ENCODE results near the gene TRIM47.

TRIM47 gene

DNA sequence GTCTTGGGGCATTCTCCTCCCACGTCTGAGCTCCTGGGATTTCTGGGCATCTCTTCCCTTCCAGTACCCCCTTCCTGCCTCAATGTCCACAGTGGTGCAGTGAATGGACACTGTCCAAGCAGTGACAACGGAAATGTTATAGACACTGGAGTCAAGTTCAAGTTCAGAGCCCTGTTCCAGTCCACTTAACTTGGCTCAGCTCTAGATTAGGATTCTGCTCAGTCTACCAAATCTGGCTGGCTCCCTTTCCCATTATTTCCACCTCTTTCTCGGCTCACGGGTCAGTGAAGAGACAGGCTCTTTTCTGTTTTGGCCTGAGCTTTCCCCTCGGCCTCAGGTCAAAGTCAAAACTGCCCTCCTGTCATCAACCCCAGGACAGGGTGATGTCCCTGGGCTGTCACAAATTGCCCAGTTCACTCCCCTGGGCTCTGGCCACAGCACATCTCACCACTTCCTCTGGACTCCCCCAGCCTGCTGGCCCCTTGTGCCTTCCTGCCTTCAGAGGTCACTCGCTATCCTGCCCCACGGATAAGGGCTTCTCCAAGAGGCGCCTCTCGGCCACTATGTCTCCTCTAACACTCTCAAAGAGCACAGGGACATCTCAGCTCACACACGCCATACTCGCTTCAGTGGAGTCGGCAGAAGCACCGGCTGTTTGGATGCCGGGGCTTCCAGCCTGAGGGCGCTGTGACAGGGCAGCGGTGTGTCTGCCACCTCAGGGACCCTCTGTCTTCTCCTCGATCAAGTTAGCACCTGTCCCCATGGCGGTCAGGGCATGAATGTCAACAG lies 44.0 kb upstream of the TRIM47 start:
- DNase-seq (ENCODE audit: low read depth) = no peak
- H3K4me3 ChIP-seq (ENCODE audit: low read length) = no peak overlapping the region
- TF ChIP-seq, protein P1, sequence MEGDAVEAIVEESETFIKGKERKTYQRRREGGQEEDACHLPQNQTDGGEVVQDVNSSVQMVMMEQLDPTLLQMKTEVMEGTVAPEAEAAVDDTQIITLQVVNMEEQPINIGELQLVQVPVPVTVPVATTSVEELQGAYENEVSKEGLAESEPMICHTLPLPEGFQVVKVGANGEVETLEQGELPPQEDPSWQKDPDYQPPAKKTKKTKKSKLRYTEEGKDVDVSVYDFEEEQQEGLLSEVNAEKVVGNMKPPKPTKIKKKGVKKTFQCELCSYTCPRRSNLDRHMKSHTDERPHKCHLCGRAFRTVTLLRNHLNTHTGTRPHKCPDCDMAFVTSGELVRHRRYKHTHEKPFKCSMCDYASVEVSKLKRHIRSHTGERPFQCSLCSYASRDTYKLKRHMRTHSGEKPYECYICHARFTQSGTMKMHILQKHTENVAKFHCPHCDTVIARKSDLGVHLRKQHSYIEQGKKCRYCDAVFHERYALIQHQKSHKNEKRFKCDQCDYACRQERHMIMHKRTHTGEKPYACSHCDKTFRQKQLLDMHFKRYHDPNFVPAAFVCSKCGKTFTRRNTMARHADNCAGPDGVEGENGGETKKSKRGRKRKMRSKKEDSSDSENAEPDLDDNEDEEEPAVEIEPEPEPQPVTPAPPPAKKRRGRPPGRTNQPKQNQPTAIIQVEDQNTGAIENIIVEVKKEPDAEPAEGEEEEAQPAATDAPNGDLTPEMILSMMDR (conservative IDR thresholded peaks at IDR 0.05; ENCODE audit: low read length) = no peak

DNA sequence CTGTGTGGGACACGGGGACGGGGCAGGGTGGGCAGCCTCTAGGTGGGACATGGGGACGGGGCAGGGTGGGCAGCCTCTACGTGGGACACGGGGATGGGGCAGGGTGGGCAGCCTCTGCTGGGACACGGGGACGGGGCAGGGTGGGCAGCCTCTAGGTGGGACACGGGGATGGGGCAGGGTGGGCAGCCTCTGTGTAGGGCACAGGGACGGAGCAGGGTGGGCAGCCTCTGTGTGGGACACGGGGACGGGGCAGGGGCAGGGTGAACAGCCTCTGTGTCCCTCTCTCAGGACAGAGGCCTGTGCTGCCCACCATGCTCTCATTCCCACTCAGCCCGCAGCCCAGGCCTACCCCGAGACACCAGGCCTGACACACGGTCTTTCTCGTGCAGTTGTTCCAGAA lies 43.2 kb upstream of the TRIM47 start:
- H3K4me3 ChIP-seq (ENCODE audit: low read length) = no peak overlapping the region
- no peak for DNase-seq (ENCODE audit: low read depth)
- TF ChIP-seq, protein P1 (conservative IDR thresholded peaks at IDR 0.05; ENCODE audit: low read length) = no peak

GRCh38 chr17:75920045-75920560 lies 41.7 kb upstream of the TRIM47 start:
- TF ChIP-seq, protein P1 (conservative IDR thresholded peaks at IDR 0.05; ENCODE audit: low read length) = no peak
- H3K4me3 ChIP-seq (ENCODE audit: low read length) = no peak overlapping the region
- DNase-seq (ENCODE audit: low read depth) = no peak

DNA sequence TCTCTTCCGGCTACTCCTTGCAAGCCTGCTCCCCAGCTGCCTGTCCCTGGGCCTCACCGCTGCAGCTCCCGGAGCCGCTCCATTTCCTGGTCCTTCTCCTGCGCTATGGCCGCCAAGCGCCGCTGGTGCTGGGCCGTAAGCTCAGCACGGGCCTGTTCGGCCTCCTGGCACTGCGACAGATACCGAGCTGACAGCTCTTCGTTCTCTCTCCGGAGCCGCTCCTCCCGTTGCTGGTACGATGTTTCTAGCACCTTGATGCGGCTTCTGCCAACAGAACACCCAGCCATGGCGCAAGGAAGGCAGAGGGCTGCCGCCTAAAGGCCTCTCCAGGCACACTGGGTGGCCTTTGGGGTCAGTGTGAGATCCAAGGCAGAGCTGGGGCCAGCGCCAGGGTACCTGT lies 41.2 kb upstream of the TRIM47 start:
- no peak for DNase-seq (ENCODE audit: low read depth)
- no peak overlapping the region for H3K4me3 ChIP-seq (ENCODE audit: low read length)
- TF ChIP-seq, protein P1 (conservative IDR thresholded peaks at IDR 0.05; ENCODE audit: low read length) = no peak

DNA sequence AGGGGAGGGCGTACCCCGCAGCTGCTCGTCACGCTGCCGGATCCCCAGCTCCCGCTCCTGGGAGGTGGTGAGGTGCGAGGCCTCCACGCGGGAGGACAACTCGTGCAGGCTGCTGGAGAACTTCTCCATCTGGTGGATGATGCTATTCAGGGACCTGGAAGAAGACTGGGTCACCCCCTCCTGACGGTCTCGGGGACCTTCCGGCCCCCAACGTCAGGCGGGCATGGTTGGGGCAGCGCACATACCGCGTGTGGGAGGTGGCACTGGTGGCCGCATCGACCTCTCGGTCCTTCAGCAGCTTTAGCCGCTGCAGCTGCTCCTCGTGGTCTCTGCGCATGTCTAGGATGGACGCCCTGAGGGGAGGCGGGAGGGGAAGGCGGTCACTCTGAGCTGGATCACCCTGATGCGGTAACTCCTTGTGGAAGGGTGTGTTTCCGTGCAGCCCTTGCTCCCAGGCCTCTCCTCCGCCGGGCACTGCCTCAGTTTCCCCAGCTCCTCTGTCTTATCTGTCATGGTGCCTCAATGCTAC lies 39.6 kb upstream of the TRIM47 start:
- DNase-seq (ENCODE audit: low read depth) = no peak
- no peak overlapping the region for H3K4me3 ChIP-seq (ENCODE audit: low read length)
- TF ChIP-seq, protein P1 (conservative IDR thresholded peaks at IDR 0.05; ENCODE audit: low read length) = no peak

DNA sequence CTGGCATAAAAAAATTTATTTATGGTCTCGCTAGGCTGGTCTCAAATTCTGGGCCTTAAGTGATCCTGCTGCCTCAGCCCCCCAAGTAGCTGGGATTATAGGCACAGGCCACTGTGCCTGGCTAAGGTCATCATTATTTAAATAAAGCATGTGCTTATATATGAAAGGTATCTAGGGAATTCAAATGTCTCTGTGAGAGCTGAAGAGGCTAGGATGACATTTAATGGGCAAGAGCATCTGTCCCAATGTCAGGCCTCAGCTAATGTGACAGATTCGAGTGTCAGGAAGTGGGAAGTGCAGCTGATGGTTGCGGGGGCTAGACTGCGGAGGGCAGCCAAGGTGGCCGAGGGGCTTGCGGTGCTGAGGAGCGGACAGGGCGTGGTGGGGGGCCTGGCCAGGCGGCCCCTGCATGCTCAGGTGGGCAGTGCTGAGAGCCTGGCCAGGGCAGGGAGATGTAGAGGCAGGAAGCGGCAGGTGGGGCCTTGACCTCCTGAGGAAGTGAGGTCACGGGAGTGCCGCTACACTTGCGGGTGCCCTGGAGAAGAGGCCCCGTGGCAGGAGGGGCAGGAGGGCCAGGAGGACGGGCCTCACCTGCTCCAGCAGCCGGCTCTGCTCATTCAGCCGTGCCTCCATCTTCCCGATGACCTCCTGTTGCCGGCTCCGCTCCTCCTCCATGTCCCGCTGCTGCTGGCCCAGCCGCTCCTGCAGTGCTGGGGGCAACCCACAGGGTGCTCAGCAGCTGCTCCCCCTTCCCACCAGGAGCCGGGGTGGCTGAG lies 38.9 kb upstream of the TRIM47 start:
- TF ChIP-seq, protein P1 (conservative IDR thresholded peaks at IDR 0.05; ENCODE audit: low read length) = no peak
- no peak overlapping the region for H3K4me3 ChIP-seq (ENCODE audit: low read length)
- no peak for DNase-seq (ENCODE audit: low read depth)

All from AG10803 (cell line).